H7 (cell line): ENCODE results near the gene CHID1. TPM values are rescaled to one million over a fixed set of nuclear protein-coding genes. Genes with fewer than 3 reads are reported as not detected.

Experiments
- DNase-seq: peaks from one replicate; pipeline ENCODE4 v3.0.0; 2012
- H3K27me3 ChIP-seq: 2 replicates; pipeline ENCODE4 v1.6.0; 2011; ENCODE audit warnings: mild to moderate bottlenecking, low read length; ENCODE audit not compliant: control insufficient read depth, insufficient read depth
- H3K36me3 ChIP-seq: replicated peaks from 2 replicates; pipeline ENCODE4 v1.5.1; 2011; ENCODE audit warnings: low read length; ENCODE audit not compliant: control insufficient read depth, insufficient read depth
- H3K4me3 ChIP-seq: 2 replicates; pipeline ENCODE4 v1.5.1; 2011; ENCODE audit warnings: low read depth, mild to moderate bottlenecking, control low read depth, low read length, moderate library complexity; ENCODE audit not compliant: insufficient read depth
- total RNA-seq: library from RNA; depleted of rRNA; stranded (reverse); fragments of >200 nt; shearing (Covaris generic); gene quantifications from 2 replicates; pipeline ENCODE4 v1.2.3, GENCODE V29; 2014

The CHID1 gene
- total RNA-seq, 1 experiment from 2014 or later: 36.9 TPM

DNA sequence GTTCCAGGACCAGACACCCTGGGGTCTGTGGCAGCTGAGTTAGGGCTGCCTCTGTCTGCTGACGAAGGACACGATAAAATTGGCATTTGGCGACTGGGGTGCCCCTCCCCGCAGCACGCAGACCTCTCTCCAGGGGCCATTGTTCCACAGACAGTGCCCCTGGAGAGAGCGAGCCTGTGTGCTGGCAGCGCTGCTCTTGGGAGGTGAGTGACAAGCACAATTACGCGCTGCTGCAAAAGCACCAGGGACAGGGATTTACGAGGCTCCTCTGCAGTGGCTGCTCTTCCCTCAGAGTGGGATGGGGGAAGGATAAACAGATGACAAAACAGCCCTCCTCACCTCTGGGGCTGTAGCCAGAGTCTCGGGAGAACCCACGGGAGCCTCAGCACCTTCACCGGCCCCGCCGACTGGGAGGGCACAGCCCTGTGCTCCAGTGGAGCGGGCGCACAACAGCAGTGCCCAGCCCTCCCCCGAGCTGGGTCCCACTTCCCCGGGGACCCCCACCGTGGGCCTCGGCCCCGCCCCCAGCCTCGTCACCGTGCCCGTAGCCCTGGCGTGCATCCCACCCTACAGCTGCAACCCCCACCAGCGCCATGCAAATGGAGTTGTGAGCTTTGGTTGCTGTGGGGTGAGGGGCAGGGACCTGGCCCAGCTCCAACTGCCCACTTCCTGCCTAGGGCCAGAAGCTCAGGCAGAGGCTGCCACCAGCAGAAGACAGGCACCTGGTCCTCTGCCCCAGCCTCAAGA, 19.6 kb downstream of the CHID1 start:
- peaks cover 4% of the 10 kb centered on the region for H3K36me3 ChIP-seq
- DNase-seq: no peak
- H3K4me3 ChIP-seq: no peak overlapping the region
- no peaks in the 10 kb centered on the region for H3K27me3 ChIP-seq

DNA sequence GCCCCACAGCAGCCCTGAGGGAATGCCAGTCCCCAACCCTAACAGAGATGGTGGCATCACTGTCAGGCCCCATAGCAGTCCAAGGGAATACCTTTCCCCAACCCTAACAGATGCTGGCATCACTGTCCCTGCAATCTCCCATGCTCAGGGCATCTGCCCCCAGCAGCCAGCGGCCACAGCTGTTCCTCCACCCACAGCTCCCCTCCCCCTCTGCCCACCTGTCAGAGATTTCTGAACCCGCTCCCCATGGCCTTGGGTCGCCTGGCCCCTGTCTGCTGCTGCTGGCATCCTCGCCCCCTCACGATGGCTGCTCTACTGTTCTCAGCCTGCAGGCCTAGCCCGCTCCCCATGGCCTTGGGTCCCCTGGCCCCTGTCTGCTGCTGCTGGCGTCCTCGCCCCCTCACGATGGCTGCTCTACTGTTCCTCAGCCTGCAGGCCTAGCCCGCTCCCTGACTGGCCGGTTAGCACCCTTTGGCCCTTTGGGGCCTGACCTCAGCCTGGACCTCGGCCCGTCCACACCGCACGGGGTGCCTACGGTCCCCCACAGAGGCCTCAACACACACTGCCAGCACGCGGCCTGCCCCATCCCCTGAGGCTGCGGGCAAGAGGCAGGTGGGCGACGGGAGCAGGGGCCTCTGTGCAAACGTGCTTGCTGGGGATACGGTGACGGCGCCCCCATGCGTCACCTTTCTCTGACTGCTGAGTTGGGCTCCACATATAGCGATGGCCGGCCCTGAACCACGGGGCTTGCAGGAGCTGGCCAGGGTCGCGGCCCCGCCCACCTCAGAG, 20.7 kb downstream of the CHID1 start:
- H3K4me3 ChIP-seq: no peak overlapping the region
- DNase-seq: peak; percentile 87
- peaks cover 5% of the 10 kb centered on the region for H3K36me3 ChIP-seq
- H3K27me3 ChIP-seq: no peaks in the 10 kb centered on the region

DNA sequence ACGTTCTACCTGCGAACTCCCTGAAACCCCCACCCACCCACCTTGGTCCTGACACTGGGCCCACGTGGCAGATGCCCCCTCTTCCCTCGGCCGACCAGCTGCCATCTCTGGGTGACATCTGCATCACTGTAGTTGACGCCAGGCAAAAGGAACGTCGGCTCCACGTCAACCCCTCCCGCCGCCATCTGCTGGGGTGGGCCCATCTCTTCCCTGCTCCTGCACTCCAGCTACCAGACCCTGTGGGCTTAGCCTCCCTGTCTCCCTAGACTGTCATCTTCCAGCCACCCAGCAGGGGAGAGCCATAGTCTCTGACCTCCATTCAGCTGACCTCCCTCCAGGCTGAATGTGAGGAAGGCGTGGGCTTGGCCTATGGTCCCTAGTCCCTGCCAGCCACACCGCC, 21.4 kb downstream of the CHID1 start:
- DNase-seq: no peak
- Histone ChIP-seq H3K4me3 (no peak overlapping the region), H3K27me3 (no peaks in the 10 kb centered on the region), H3K36me3 (peaks cover 5% of the 10 kb centered on the region)

DNA sequence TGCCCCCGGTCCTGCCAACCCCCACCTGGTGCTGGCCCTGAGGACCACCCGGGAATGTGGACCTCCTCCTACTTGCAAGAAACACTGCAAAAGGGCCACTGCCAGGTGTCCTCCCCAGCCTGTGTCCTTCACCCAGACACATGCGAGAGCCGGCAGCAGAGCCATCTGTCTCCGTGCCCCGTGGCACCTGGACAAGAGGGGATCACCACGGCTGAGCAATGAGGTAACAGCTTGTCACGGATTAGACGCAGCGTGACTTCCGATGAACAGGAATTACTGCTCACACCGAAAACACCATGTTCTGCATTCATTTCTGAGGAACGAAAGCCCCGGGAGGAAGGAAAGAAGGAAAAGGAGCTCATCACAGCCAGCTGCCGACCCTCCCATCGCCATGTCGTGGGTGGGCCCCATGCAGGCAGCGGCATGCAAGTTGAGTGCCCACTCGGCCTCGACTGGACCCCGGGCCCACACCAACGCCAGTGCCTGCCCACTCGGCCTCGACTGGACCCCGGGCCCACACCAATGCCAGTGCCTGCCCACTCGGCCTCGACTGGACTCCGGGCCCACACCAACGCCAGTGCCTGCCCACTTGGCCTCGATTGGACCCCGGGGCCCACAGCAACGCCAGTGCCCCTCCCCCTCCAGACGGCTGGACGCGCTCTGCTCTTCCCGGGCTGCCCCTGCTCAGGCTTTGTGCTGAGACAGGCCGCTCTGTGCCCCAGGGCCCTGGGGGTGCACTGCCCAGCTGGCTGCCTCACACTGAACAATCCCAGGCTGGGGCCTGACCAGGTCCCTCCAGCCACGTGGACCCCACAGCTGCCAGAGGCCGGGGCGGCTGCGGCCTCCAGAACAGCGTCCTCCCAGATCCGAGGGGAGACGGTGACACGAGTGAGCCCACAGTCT, 22.0 kb downstream of the CHID1 start:
- no peak for DNase-seq
- Histone ChIP-seq H3K27me3 (no peaks in the 10 kb centered on the region), H3K36me3 (peaks cover 5% of the 10 kb centered on the region), H3K4me3 (no peak overlapping the region)

DNA sequence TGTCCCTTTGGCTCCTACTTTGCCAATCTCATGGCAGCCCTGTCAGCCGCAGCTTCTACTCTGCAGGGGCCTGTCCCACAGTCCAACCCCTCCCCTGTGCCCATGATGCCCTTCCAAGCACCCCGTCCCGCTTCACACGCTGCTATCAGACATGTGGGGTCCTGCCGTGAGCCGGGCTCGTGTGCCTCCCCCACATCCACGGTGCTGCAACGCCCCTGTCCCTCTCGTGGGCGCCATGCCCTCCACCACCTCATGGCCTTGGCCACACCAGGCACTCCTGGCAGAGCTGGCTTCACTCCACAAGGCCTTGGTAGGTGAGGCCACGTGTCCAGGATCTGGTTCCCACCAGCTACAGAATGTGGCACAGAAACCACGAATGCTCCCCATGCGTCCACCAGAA, 23.0 kb downstream of the CHID1 start:
- Histone ChIP-seq H3K27me3 (no peaks in the 10 kb centered on the region), H3K4me3 (no peak overlapping the region)
- no peak for DNase-seq

DNA sequence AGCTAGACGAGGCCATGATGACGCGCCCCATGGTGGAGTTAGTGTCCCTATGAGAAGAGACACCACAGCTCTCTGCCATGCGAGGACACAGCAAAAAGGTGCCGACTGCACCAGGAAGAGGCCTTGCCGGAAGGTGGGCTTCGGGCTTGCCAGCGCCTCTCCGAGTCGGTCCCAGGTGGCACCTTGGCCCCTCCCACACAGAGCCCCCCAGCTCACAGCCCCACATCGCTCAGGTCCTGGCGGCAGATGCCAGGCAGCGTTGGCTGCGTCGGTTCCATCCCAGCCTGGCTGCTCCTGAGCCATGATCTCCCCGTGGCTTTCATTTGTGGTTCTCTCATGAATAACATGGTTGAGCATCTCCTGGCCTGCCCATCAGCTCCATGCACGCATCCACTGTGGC, 24.0 kb downstream of the CHID1 start:
- Histone ChIP-seq H3K27me3 (no peaks in the 10 kb centered on the region), H3K4me3 (no peak overlapping the region), H3K36me3 (peaks cover 5% of the 10 kb centered on the region)
- no peak for DNase-seq

More for the DNA sequence above, 23.0 kb downstream of the CHID1 start:
- peaks cover 5% of the 10 kb centered on the region for H3K36me3 ChIP-seq

DNA sequence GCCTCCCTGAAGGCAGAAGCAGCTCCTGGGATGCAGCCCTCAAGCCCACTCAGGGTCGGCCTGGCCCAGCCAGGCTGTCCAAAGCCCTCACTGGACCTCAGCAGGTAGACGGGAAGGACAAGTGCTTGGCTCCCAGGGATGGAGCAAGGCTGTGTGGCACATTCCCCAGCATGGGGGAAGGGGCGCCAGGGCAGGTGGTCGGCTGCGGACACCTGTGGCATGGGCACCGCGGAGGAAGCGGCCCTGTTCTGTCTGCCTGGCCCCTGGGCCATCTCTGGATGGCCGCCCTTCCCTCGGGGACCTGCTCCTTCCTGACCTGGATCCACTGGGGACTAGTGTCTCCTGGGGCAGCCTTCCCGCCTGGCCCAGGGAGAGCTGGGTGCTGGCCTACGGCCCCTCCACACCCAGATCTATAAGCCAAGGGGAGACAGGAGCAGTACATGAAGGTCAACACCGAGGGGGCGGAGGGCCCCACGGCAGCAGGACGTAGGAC, 26.0 kb downstream of the CHID1 start:
- Histone ChIP-seq H3K4me3 (no peak overlapping the region), H3K36me3 (peaks cover 5% of the 10 kb centered on the region), H3K27me3 (no peaks in the 10 kb centered on the region)
- DNase-seq: no peak

DNA sequence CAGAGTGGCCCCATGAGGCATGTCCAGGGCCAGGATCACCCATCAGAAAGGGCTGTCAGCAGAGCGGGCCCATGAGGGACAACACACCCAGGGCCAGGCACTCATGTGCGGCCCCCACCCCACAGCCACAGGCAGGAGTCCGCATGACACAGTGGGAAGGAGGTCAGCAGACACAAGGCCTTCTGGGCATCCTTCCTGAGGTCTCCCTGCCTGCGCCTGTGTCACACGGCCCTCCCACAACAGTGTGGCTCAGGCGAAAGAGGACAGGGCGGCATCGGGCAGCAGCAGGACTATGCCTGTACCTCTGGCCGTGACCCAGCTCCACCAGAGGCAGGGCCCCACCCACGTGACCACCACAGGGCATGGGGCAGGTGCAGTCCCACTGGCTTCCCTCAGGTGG, 27.1 kb downstream of the CHID1 start:
- DNase-seq: no peak
- Histone ChIP-seq H3K27me3 (no peaks in the 10 kb centered on the region), H3K4me3 (no peak overlapping the region), H3K36me3 (peaks cover 7% of the 10 kb centered on the region)

DNA sequence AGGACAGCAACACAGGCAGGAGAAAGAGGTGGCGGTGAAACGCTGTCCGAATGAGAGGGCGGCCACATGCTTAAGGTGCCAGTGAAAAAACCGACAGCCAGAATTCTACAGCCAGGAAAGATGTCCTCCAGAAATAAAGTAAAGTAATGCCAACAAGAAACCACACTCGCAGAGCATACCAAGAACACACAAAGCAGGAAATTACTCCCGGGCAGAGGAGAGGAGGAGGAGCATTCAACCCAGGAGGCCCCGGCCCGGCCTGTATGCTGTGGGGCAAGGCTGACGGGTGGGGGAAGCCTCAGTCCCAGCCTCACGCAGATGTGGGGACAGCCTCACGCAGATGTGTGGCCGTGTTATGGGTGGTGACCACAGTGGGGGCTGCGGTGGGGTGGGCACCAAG, 28.0 kb downstream of the CHID1 start:
- Histone ChIP-seq H3K36me3 (peaks cover 7% of the 10 kb centered on the region), H3K27me3 (no peaks in the 10 kb centered on the region), H3K4me3 (no peak overlapping the region)
- no peak for DNase-seq

DNA sequence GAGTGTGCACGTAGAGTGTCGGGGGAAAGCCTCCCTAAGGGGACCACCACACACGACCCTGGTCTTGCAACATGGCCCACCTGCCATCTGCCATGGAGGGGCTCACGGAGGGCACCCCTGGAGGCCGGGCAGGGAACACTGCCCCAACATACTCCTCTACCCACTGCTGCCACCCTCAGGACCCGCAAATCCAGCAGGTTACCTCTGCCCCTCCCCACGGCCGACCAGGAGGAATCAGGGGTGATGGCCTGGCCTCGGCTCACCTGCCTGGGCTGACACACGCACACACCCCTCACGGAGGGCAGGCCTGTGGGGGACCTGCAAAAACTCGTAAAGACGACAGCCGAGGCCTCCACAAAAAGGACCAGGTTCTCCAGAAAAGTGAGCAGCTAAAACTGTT, 30.2 kb downstream of the CHID1 start:
- Histone ChIP-seq H3K4me3 (no peak overlapping the region), H3K27me3 (no peaks in the 10 kb centered on the region), H3K36me3 (peaks cover 5% of the 10 kb centered on the region)
- DNase-seq: peak; percentile 72

DNA sequence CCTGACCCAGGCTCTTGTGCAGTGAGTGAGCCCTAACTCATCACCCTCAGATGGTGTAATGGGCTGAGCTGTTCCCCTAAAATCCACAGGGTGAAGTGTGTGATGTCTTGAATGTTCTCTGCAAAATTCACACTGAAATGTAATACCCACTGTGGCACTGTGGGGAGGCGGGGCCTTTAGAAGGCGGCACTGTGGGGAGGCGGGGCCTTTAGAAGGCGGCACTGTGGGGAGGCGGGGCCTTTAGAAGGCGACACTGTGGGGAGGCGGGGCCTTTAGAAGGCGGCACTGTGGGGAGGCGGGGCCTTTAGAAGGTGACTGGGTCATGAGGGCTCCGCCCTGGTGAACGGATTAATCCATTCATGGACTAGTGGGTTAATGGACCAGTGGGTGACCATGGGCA, 33.0 kb downstream of the CHID1 start:
- DNase-seq: peak; percentile 88
- H3K27me3 ChIP-seq: no peaks in the 10 kb centered on the region
- no peak overlapping the region for H3K4me3 ChIP-seq
- peaks cover 4% of the 10 kb centered on the region for H3K36me3 ChIP-seq

DNA sequence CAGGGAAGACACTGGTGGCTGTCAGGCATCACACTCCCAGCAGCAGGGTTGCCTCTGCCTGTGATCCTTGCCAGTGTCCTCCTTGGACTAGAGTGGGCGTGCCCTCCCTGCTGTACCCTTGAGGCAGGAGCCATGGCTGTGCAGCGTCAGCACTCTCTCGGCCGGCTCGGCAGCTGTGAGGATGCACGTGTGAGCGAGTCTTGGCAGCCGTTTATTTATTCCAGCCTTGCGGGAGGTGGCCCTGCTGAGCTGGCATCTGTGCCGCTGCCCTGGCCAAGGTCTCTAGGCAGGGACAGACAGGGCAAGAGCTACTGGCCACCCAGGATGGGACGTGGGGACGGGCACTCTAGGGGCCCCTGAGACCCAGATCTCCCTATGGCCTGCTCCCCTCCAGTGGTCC, 34.1 kb downstream of the CHID1 start:
- no peak overlapping the region for H3K4me3 ChIP-seq
- peaks cover 4% of the 10 kb centered on the region for H3K36me3 ChIP-seq
- DNase-seq: no peak
- no peaks in the 10 kb centered on the region for H3K27me3 ChIP-seq

DNA sequence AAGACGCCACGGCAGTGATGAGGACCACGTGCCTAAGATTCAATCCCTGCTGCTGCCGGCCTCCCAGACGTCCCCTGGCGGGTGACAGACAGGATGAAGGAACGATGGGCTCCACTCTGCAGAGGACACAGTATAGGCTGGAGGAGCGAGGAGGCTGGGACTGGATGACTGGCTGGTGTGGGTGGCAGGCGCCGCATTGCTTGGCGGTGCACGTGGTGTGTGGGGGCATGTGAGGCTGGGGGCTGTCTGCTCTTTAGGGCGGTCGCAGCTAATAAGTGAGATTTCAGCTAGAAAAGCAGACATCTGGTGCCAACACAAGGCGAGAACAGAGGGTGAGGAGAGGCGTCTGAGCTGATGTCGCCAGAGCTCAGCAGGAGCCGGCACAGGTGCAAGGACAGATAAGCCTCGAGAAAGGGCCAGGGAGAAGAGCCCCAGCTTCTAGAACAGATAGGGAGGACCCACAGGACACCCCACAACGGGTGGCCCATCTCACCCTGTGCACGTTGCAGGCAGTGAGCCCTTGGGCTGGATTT, 34.8 kb downstream of the CHID1 start:
- no peak for DNase-seq
- H3K27me3 ChIP-seq: no peaks in the 10 kb centered on the region
- no peak overlapping the region for H3K4me3 ChIP-seq
- H3K36me3 ChIP-seq: peaks cover 4% of the 10 kb centered on the region

DNA sequence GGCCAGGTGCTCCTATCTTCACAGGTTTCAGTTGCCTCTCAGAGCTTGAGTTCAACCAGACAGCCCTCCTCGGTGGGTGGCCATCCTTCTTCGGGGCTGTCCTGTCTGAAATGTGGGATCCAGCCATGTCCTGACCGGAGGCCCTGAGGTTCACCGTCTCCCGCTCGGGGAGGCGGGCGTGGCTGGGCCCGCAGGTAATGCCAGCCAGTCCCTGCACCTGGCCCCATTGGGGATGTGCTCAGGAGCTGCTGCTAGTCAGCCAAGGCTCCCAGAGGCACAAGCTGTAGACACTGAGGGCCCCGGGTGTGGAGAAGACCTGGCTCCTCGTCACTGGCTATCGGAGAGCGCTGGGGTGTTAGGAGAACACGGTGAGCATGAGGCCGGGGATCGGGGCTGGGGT, 35.4 kb downstream of the CHID1 start:
- H3K4me3 ChIP-seq: no peak overlapping the region
- no peaks in the 10 kb centered on the region for H3K27me3 ChIP-seq
- DNase-seq: no peak
- peaks cover 4% of the 10 kb centered on the region for H3K36me3 ChIP-seq
